ENCODE data around the gene PSME4. TPM values are rescaled to one million over a fixed set of nuclear protein-coding genes. Genes with fewer than 3 reads are reported as not detected.

PSME4 gene
- total RNA-seq, 1 experiment from 2014 or later = 87.4 TPM

GRCh38 chr2:53865264-53865663, 105.5 kb downstream of the PSME4 start:
- 0 out of 4 replicates have a peak, but pooled peaks cover 0 to 3% of the 10 kb centered on the region in 2 experiments for H3K4me1 Mint-ChIP-seq
- H3K27ac Mint-ChIP-seq = 0 out of 7 replicates have a peak overlapping the region, but pooled peaks of 1 of the 3 experiments have one; percentile 16
- TF ChIP-seq CTCF (conservative IDR thresholded peaks at IDR 0.05) = no peak

More at GRCh38 chr2:53865264-53865663, 105.5 kb downstream of the PSME4 start:
- H2AFZ ChIP-seq (ENCODE audit: low read length) = no peak overlapping the region
- H2BK15ac ChIP-seq (ENCODE audit: low read depth, low read length) = no peak overlapping the region
- H3K23me2 ChIP-seq (ENCODE audit: insufficient read length, low read depth, low read length, poor library complexity, severe bottlenecking) = no peaks in the 10 kb centered on the region
- H3K14ac ChIP-seq (ENCODE audit: insufficient read depth, low read length) = no peak overlapping the region
- no peaks in the 10 kb centered on the region; the same call in 1 of the 2 replicates for H3K27me3 ChIP-seq (ENCODE audit: insufficient read depth, low read length)
- H4K91ac ChIP-seq (ENCODE audit: insufficient read length, low read depth, low read length) = no peak overlapping the region
- no peak overlapping the region for H4K8ac ChIP-seq (replicated peaks; ENCODE audit: insufficient read length, low read depth, low read length)
- no peak overlapping the region for H3K18ac ChIP-seq (ENCODE audit: insufficient read length, low read depth, low read length)
- H4K20me1 ChIP-seq (ENCODE audit: control insufficient read depth, insufficient read depth, insufficient read length) = no peaks in the 10 kb centered on the region
- H3K4me2 ChIP-seq (ENCODE audit: insufficient read depth, insufficient read length, low read length) = no peak overlapping the region
- DNase-seq = no peak
- no peak overlapping the region for H2BK12ac ChIP-seq (ENCODE audit: insufficient read length, low read depth, low read length)
- H3T11ph ChIP-seq (ENCODE audit: low read length) = no peak overlapping the region
- WGBS (ENCODE audit: extremely low coverage, insufficient read length, low lambda C conversion rate) = no CpG with 5 or more reads among the region's 2 CpGs
- Mint-ChIP-seq H3K4me3 (no peak overlapping the region), H3K9me3 (no peaks in the 10 kb centered on the region), H3K36me3 (ENCODE audit: insufficient read depth in 1 of 3, low read depth in 3 of 3) (peaks cover 22 to 41% (median 36%) of the 10 kb centered on the region in 3 experiments; a peak in 6 of 7 replicates), H3K27me3 (ENCODE audit: low read depth) (no peaks in the 10 kb centered on the region)
- no peak overlapping the region for H3K4ac ChIP-seq (ENCODE audit: low read depth, low read length)
- no peak overlapping the region for H2BK5ac ChIP-seq (ENCODE audit: insufficient read length, low read length)
- H3K79me1 ChIP-seq (ENCODE audit: insufficient read depth, low read depth, low read length, poor library complexity, severe bottlenecking) = no peaks in the 10 kb centered on the region
- no peaks in the 10 kb centered on the region for H3K4me1 ChIP-seq (ENCODE audit: insufficient read depth, low read length)
- no peak overlapping the region for H3K23ac ChIP-seq (ENCODE audit: insufficient read length, low read depth, low read length)
- no peak overlapping the region for H3K27ac ChIP-seq (ENCODE audit: insufficient read length, low read depth, low read length)
- no peak overlapping the region for H2BK20ac ChIP-seq (ENCODE audit: low read depth, low read length, poor library complexity, severe bottlenecking)
- H2BK120ac ChIP-seq (ENCODE audit: low read depth, low read length, poor library complexity, severe bottlenecking) = no peak overlapping the region
- no peak overlapping the region for H3K9ac ChIP-seq (ENCODE audit: extremely low read depth, insufficient read length, low read length)
- H3K79me2 ChIP-seq (ENCODE audit: insufficient read depth, low read length) = no peaks in the 10 kb centered on the region
- no peak overlapping the region for H3K56ac ChIP-seq (ENCODE audit: insufficient read length, low read depth, low read length)
- H2AK5ac ChIP-seq (ENCODE audit: insufficient read length, low read length) = no peak overlapping the region
- no peak overlapping the region for H4K5ac ChIP-seq (ENCODE audit: insufficient read length, low read depth, low read length)
- H3K9me3 ChIP-seq (ENCODE audit: control insufficient read depth, low read depth, low read length) = no peaks in the 10 kb centered on the region
